GM13977 (cell line): ENCODE results near the gene DNAH12.

ENCODE experiments used
- DNase-seq: peaks from one replicate; pipeline ENCODE4 v3.0.0; 2012; ENCODE audit warnings: low spot score
- in situ Hi-C: fragments of 300-500 bp; cut with MboI; formaldehyde crosslinking; loops from one replicate; pipeline ENCODE4 v1.12.0; 2022; ENCODE audit warnings: low sequenced_read_pairs, low pct_unique_long_range_greater_than_20kb, mixed read lengths, inconsistent platforms; ENCODE audit not compliant: unreplicated experiment
- TF ChIP-seq, protein P1 (sequence below): IDR thresholded peaks from 2 replicates; pipeline ENCODE4 v1.5.1; 2012; ENCODE audit warnings: mild to moderate bottlenecking, control low read depth; ENCODE audit not compliant: insufficient read depth; ENCODE audit errors: extremely low read depth, missing control alignments

DNAH12 gene

GRCh38 chr3:57275393-57275792 is 268.8 kb downstream of the DNAH12 start:
- in situ Hi-C loops: no loop called here
- no peak for DNase-seq
- TF ChIP-seq, protein P1, sequence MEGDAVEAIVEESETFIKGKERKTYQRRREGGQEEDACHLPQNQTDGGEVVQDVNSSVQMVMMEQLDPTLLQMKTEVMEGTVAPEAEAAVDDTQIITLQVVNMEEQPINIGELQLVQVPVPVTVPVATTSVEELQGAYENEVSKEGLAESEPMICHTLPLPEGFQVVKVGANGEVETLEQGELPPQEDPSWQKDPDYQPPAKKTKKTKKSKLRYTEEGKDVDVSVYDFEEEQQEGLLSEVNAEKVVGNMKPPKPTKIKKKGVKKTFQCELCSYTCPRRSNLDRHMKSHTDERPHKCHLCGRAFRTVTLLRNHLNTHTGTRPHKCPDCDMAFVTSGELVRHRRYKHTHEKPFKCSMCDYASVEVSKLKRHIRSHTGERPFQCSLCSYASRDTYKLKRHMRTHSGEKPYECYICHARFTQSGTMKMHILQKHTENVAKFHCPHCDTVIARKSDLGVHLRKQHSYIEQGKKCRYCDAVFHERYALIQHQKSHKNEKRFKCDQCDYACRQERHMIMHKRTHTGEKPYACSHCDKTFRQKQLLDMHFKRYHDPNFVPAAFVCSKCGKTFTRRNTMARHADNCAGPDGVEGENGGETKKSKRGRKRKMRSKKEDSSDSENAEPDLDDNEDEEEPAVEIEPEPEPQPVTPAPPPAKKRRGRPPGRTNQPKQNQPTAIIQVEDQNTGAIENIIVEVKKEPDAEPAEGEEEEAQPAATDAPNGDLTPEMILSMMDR: no peak

DNA sequence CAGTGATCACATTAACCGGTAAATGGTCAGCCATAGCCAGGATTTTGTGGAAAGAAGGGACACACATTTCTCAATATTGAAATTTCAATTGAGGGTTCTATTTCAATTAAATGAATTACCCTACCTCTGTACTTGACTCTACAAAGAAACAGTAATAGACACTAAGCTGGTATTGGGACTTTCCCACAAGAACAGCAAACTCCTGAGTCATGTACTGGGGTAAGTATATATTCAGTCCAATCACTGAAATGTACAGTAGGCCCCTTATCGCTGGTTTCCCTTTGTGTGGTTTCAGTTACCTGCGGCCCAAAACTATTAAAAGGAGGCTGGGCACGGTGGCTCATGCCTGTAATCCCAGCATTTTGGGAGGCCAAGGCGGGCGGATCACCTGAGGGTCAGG is 269.3 kb downstream of the DNAH12 start:
- in situ Hi-C loops: no loop called here
- DNase-seq: no peak
- TF ChIP-seq, protein P1: no peak

- TF ChIP-seq, protein P1: no peak
- no peak for DNase-seq
- in situ Hi-C loops: no loop called here
Observed at GRCh38 chr3:57268416-57268815, 275.7 kb downstream of the DNAH12 start.

- TF ChIP-seq, protein P1: no peak
- DNase-seq: no peak
- in situ Hi-C loops: no loop called here
Observed at GRCh38 chr3:57261929-57262328, 282.2 kb downstream of the DNAH12 start.

GRCh38 chr3:57261119-57261518 is 283.0 kb downstream of the DNAH12 start:
- no peak for DNase-seq
- TF ChIP-seq, protein P1: no peak
- in situ Hi-C loops: no loop called here

DNA sequence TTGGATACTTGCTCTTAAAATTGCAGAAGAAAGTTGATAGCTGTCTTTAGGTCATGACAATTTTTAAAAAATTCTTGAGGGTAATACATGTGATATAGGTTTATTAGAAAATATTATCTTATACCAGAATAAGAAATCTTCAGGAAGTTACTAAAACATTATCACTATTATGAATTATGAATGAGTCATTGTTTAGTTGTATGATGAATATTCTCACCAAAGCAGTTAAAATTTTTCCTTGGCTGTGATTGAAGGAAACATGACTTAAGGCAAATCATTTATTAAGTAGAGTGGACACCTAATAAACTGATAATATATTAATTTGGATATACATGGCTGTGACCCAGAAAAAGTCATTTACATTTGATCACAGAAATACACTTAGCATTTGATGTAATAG is 286.5 kb downstream of the DNAH12 start:
- in situ Hi-C loops: no loop called here
- DNase-seq: no peak
- TF ChIP-seq, protein P1: no peak

GRCh38 chr3:57256844-57257243 is 287.3 kb downstream of the DNAH12 start:
- in situ Hi-C loops: no loop called here
- TF ChIP-seq, protein P1: no peak
- DNase-seq: no peak
